ENCODE data around the gene DIDO1.

DIDO1 gene

GRCh38 chr20:62962221-62962879 is 36.0 kb upstream of the DIDO1 start:
- no peak for DNase-seq

GRCh38 chr20:62961799-62962198 is 35.5 kb upstream of the DIDO1 start:
- DNase-seq: no peak

- peak; percentile 86 for DNase-seq
These were observed 35.0 kb upstream of the DIDO1 start for GRCh38 chr20:62961310-62961783.

- DNase-seq: peak; percentile 89
These were observed 34.4 kb upstream of the DIDO1 start for GRCh38 chr20:62960446-62961309.

GRCh38 chr20:62959998-62960436 is 33.7 kb upstream of the DIDO1 start:
- DNase-seq: no peak

- no peak for DNase-seq
These were observed 33.0 kb upstream of the DIDO1 start for GRCh38 chr20:62959101-62959971.

- no peak for DNase-seq
These were observed 32.2 kb upstream of the DIDO1 start for GRCh38 chr20:62958388-62959100.

- no peak for DNase-seq
These were observed 31.1 kb upstream of the DIDO1 start for GRCh38 chr20:62957136-62958117.

- DNase-seq: no peak
These were observed 30.3 kb upstream of the DIDO1 start for GRCh38 chr20:62956387-62957135.

- peak; percentile 15 for DNase-seq
These were observed 29.4 kb upstream of the DIDO1 start for GRCh38 chr20:62955519-62956386.

GRCh38 chr20:62953839-62954703 is 27.8 kb upstream of the DIDO1 start:
- peak; percentile 89 for DNase-seq

- DNase-seq: no peak
These were observed 26.9 kb upstream of the DIDO1 start for GRCh38 chr20:62952968-62953838.

- no peak for DNase-seq
These were observed 26.2 kb upstream of the DIDO1 start, which contains the start of gene SLC17A9 for GRCh38 chr20:62952373-62952967. Gene SLC17A9 (plus strand): TSS chr20:62952709. CDS start chr20:62952831, 122 bp downstream.

GRCh38 chr20:62951896-62952372 is 25.6 kb upstream of the DIDO1 start:
- DNase-seq: no peak

- no peak for DNase-seq
These were observed 25.0 kb upstream of the DIDO1 start for GRCh38 chr20:62951143-62951895.

- no peak for DNase-seq
These were observed 24.4 kb upstream of the DIDO1 start for GRCh38 chr20:62950741-62951140.
